ENCODE measurements around the gene LDLRAP1.

LDLRAP1 gene

DNA sequence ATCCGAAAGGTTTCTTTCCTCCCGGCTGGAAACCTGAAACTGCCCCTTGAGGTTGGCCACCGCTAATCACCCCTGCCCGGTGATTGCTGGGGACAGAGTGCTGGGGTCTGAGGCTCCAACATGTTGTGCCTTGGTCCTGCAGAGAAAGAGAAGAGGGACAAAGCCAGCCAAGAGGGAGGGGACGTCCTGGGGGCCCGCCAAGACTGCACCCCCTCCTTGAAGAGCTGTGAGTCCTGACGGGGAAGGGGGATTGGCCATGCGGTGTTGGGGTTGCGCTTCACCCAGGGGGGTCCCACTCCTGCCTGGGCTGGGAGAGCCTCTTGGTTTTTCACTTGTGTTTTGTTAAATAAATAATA, 19.5 kb downstream of the LDLRAP1 start:
- DNase-seq (ENCODE audit: low read depth), result no peak

GRCh38 chr1:25563330-25564215, 20.2 kb downstream of the LDLRAP1 start:
- DNase-seq (ENCODE audit: low read depth), result no peak

GRCh38 chr1:25564777-25565574, 21.6 kb downstream of the LDLRAP1 start:
- DNase-seq (ENCODE audit: low read depth), result no peak

DNA sequence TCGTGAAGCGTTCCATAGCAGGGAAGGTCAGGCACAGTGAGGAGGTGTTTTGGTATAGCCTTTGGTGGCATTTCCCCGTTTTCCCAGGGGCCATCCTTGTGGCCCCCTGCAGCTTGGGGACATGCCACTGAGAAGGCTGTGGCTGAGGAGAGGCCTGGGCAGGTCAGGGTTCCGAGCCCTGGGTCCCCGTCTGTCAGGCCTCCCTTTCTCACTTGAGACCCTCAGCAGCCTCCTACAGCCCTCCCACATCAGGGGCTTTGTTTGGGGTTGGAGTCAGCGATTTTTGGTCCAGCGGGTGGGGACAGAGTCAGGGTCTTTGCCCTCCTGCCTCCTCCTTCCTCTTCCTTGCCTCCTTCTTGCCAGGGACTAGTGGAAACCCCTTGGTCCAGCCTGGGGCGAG, 22.2 kb downstream of the LDLRAP1 start:
- no peak for DNase-seq (ENCODE audit: low read depth)

- DNase-seq (ENCODE audit: low read depth), result no peak
Measured at GRCh38 chr1:25566176-25566729, 22.8 kb downstream of the LDLRAP1 start.

DNA sequence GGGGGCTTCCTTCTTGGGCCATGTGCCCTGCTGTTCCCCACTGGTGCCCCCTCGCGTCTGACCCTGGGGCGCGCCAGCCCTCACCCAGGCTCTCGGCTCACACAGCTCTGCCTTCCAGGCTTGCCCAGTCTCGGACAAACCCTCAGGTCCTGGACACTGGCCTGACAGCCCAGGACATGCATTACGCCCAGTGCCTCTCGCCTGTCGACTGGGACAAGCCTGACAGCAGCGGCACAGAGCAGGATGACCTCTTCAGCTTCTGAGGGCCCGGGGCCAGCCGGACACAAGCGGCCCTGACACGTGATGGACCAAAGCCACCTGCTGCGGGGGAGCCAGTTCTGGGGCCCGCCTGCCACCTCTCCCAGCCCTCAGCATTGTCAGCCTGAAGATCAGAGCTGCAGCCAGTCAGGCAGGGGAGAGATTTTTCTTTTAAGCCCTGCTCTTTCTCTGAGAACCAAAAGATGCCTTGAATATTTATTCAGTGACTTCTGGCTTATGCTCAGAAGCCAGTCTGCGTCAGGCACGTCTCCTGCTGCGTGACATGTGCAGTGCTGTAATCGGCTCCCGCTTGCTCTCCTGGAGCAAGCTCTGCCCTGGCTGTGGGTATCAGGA, 23.4 kb downstream of the LDLRAP1 start:
- DNase-seq (ENCODE audit: low read depth), result no peak

- no peak for DNase-seq (ENCODE audit: low read depth)
Measured at GRCh38 chr1:25567710-25568089, 24.3 kb downstream of the LDLRAP1 start.

DNA sequence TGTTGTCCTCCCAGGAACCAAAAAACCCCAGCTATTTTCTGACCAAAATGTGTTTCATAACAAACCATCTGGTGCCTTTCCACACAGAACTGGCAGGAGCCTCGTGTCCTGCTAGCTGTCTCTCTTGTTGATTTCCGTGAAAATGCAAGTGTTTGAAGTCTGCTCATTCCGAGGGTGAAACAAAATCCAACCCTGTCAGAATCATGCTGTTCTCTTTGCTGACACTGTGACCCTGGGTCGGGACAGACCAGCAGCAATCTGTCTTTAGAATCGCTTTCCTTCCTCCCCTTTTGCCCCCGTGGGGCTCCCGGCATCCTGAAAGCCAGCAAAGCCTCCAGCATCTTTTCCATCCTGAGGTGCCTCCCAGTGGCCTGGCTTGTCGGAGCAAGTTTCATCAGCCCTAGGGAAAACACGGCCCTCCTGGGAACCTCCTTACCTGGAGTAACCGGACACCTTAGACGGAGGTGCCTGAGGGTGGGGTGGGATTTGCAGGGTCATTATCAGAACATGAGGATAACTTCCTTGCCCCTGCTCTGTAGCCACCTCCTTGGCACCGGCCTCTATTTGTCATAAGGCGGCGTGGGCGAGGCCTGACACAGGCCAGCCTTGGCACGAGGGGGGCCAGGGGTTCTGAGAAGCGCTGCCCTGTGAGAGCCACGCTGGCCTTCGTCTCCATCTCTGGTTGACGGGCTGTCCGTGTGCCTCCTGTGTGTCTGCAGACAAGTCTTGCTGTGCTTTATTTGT, 24.9 kb downstream of the LDLRAP1 start:
- DNase-seq (ENCODE audit: low read depth), result no peak

DNA sequence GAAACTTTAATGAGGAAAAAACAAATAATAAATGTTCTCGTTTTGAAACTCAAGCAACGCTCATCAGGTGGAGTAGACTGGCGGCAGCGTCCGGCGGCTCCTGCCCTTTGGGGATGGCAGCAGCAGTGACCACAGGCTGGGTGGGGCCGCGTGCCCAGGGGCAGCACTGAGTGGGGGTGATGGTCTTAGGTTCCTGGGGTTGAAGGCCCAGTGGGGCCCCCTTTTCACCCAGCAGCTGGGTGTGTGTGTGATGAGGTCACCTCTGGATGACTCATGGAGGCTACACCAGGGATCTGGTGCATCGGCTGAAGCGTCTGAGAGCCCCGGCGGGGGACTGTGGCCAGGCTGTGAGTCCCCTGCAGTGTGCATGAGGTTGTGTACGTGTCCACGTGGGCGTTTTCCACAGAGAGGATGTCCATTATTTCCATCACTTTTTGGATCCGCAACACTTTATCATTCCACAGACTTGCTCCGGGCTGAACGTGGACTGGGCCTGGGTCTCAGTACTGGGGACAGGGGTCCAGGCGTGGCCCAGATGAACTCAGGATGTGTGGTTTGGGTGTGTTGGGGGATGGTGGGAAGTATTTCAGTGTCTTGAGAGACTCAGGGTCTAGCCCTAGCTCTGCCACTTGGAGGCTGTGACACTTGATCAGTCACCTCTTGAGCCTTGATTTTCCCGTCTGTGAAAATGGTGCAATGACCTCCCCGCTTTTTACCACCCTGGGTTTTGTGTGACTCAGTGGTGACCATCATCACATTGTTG, 25.6 kb downstream of the LDLRAP1 start:
- no peak for DNase-seq (ENCODE audit: low read depth)

GRCh38 chr1:25569597-25570396, 26.4 kb downstream of the LDLRAP1 start:
- DNase-seq (ENCODE audit: low read depth), result no peak

DNA sequence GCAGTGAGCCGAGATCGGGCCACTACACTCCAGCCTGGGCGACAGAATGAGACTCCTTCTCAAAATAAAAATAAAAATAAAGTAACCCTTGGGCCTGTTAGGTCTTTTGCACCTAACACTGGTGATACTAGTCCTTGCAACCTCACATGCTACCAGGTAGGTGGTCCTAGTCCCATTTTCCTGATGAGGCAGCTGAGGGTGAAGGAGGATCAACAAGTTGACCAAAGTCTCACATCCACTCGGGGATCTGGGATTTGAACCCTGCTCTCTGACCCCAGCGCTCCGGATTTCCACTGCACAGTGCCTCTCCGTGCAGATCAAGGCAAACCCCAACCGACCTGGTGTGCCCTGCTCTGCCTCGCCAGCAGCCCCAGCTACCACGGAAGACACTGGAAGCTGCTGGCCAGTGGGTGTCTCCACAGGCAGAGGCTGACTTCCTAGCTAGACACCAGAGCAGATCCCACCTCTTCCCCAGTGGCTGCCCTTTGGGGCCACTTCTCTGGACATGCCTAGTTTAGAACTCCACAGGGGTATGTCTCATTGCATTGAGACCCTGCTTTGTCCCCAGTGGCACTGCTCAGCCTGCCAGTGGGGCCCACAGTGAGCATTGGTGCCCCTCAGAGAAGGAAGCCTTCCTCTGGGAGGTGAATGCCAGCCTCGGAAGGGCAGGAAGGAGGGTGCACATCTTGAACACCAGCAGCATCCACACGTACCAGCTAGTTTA, 27.6 kb downstream of the LDLRAP1 start:
- DNase-seq (ENCODE audit: low read depth), result no peak

DNA sequence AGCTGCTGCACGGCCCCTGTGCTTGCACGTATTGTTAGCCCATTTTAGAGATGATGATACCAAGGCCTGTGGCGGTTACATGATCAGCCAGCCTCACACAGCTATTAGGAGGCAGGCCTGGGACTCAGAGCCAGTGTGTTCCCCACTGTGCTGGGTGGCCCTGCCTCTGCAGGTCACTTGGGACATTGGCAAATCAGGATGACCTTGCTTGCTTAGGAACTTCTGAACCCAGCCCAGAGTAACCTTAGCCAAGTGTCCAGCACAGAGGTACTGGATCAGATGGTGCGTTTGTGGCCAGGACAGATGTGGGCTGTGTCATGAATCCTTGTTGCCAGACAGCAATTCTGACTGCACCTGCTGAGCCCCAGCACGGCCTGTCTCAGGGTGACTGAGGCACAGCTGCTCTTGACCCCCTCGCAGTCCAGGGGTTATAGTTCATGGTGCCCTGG, 28.1 kb downstream of the LDLRAP1 start:
- DNase-seq (ENCODE audit: low read depth), result no peak

- DNase-seq (ENCODE audit: low read depth), result no peak
Measured at GRCh38 chr1:25572107-25572506, 28.7 kb downstream of the LDLRAP1 start.

- DNase-seq (ENCODE audit: low read depth), result no peak
Measured at GRCh38 chr1:25572708-25573590, 29.5 kb downstream of the LDLRAP1 start.

- DNase-seq (ENCODE audit: low read depth), result no peak
Measured at GRCh38 chr1:25573591-25573930, 30.2 kb downstream of the LDLRAP1 start.

DNA sequence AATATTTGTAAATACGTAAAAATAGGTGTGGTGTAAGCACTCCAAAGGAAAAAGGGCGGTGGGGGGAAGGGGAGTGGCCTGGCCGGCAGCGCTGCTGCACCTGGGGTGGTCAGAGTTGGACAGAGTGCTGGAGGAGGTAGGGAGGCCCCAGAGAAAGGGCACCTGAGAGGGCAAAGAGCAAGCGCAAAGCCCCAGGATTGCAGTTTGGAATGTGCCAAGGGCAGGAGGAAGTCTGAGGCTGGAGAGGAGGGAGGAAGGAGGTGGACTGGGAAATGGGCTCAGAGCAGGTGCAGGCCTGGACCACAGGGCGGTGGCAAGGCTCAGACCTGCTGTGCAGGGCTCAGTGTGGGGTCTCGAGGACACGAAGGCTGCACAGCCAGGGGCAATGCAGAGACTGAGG, 30.6 kb downstream of the LDLRAP1 start:
- no peak for DNase-seq (ENCODE audit: low read depth)

- DNase-seq (ENCODE audit: low read depth), result no peak
Measured at GRCh38 chr1:25575191-25575590, 31.8 kb downstream of the LDLRAP1 start.

GRCh38 chr1:25576459-25577133, 33.2 kb downstream of the LDLRAP1 start:
- no peak for DNase-seq (ENCODE audit: low read depth)
